Measurements from ENCODE around the gene NT5C1A.

DNA sequence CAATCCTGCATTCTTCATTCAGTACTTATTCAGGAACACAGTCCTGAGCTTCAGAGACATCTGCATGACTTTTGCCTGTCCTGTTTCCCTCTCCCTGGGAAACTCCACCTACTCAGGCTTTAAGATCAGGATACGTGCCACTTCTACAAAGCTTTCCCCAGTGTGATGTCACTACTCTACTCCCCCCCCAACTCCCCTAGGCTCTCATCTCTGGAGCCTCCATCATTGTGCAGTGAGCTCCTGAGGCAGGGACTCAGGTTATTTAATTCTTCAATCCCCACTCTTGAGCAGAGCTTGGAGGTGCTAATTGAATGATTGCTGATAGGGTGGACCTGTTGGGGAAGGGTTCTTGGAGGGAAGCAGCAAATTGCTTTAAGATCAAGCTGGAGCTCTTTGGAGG lies 1.2 kb downstream of the NT5C1A start:
- TF ChIP-seq, protein P1, sequence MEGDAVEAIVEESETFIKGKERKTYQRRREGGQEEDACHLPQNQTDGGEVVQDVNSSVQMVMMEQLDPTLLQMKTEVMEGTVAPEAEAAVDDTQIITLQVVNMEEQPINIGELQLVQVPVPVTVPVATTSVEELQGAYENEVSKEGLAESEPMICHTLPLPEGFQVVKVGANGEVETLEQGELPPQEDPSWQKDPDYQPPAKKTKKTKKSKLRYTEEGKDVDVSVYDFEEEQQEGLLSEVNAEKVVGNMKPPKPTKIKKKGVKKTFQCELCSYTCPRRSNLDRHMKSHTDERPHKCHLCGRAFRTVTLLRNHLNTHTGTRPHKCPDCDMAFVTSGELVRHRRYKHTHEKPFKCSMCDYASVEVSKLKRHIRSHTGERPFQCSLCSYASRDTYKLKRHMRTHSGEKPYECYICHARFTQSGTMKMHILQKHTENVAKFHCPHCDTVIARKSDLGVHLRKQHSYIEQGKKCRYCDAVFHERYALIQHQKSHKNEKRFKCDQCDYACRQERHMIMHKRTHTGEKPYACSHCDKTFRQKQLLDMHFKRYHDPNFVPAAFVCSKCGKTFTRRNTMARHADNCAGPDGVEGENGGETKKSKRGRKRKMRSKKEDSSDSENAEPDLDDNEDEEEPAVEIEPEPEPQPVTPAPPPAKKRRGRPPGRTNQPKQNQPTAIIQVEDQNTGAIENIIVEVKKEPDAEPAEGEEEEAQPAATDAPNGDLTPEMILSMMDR (IDR thresholded peaks at IDR 0.05): no peak
- TF ChIP-seq ZFX (IDR thresholded peaks at IDR 0.05; ENCODE audit: borderline replicate concordance): no peak

Data from 22Rv1 (cell line).